SIG-M5 treated with dmso at 0.1 percent for 504 hours (cell line): ENCODE measurements around the gene RGPD8.
"Not testable (repeated sequence)": the region's sequence is repeated elsewhere in the genome, so short reads cannot be mapped to it uniquely, and the experiment has no call there.

ENCODE experiments used
- DNase-seq: peaks from one replicate; lab custom pipeline; 2025; ENCODE audit not compliant: unreplicated experiment; lab: John Stamatoyannopoulos, UW

RGPD8 gene

GRCh38 chr2:112433480-112433879, at the start of gene RGPD8:
Gene RGPD8 (minus strand): TSS chr2:112433645. CDS start chr2:112433453, 192 bp downstream.
- not testable (repeated sequence) for DNase-seq

GRCh38 chr2:112483042-112483473, 49.6 kb upstream of the RGPD8 start:
- peak; percentile 58 for DNase-seq

- DNase-seq: no peak
Measured at GRCh38 chr2:112482309-112483041, 49.0 kb upstream of the RGPD8 start.

- DNase-seq: peak; percentile 76
Measured at GRCh38 chr2:112481528-112482233, 48.2 kb upstream of the RGPD8 start, which contains the start of gene TTL. Gene TTL (plus strand): TSS chr2:112482156. CDS start chr2:112482345, 189 bp downstream.

- DNase-seq: peak; percentile 88
Measured at GRCh38 chr2:112481050-112481527, 47.6 kb upstream of the RGPD8 start.

- DNase-seq: no peak
Measured at GRCh38 chr2:112480530-112481049, 47.1 kb upstream of the RGPD8 start.

- DNase-seq: no peak
Measured at GRCh38 chr2:112476434-112476833, 43.0 kb upstream of the RGPD8 start.

GRCh38 chr2:112474844-112475486, 41.5 kb upstream of the RGPD8 start:
- DNase-seq: no peak

GRCh38 chr2:112472547-112473263, 39.3 kb upstream of the RGPD8 start:
- DNase-seq: no peak

GRCh38 chr2:112465382-112465781, 31.9 kb upstream of the RGPD8 start:
- DNase-seq: peak; percentile 33

- no peak for DNase-seq
Measured at GRCh38 chr2:112463256-112463655, 29.8 kb upstream of the RGPD8 start.

GRCh38 chr2:112462178-112462577, 28.7 kb upstream of the RGPD8 start:
- DNase-seq: no peak

GRCh38 chr2:112459372-112459771, 25.9 kb upstream of the RGPD8 start:
- no peak for DNase-seq

GRCh38 chr2:112454586-112454985, 21.1 kb upstream of the RGPD8 start:
- DNase-seq: no peak

GRCh38 chr2:112451317-112451716, 17.9 kb upstream of the RGPD8 start:
- DNase-seq: no peak

- DNase-seq: no peak
Measured at GRCh38 chr2:112449854-112450253, 16.4 kb upstream of the RGPD8 start.

- not testable (repeated sequence) for DNase-seq
Measured at GRCh38 chr2:112444256-112444655, 10.8 kb upstream of the RGPD8 start.

GRCh38 chr2:112438603-112439261, 5.3 kb upstream of the RGPD8 start:
- not testable (repeated sequence) for DNase-seq

- not testable (repeated sequence) for DNase-seq
Measured at GRCh38 chr2:112437405-112437831, 4.0 kb upstream of the RGPD8 start.

GRCh38 chr2:112436993-112437392, 3.5 kb upstream of the RGPD8 start:
- DNase-seq: not testable (repeated sequence)
